Fibroblast of skin of back (primary cell): Measurements from ENCODE around the gene PHAF1. TPM values are rescaled to one million over a fixed set of nuclear protein-coding genes. Genes with fewer than 3 reads are reported as not detected.

Source experiments
- DNase-seq: peaks from one replicate; pipeline ENCODE4 v3.0.0-alpha.2; 2013
- polyA plus RNA-seq, 2 experiments: library from polyadenylated mRNA; unstranded; fragments of 120-200 nt; gene quantifications; one replicate each; pipeline ENCODE4 v1.2.1, GENCODE V29; 2013; ENCODE audit not compliant: insufficient read length in 2 of 2

PHAF1 gene
- 17.1 TPM for polyA plus RNA-seq (2013, experiment 1 of 2; ENCODE audit: insufficient read length)
- polyA plus RNA-seq (2013, experiment 2 of 2; ENCODE audit: insufficient read length), result 12.8 TPM

- DNase-seq, result peak; percentile 87
These were observed at the start of gene PHAF1 for GRCh38 chr16:67109407-67110135. TSS of gene PHAF1 (plus strand) at chr16:67109941. CDS start at chr16:67110176, 235 bp downstream.

- no peak for DNase-seq
These were observed 46.7 kb upstream of the PHAF1 start for GRCh38 chr16:67063008-67063407.

GRCh38 chr16:67068212-67068753, 41.5 kb upstream of the PHAF1 start:
- DNase-seq, result peak; percentile 20

- DNase-seq, result no peak
These were observed 38.2 kb upstream of the PHAF1 start for GRCh38 chr16:67071476-67072048.

GRCh38 chr16:67075331-67075730, 34.4 kb upstream of the PHAF1 start:
- no peak for DNase-seq

GRCh38 chr16:67077871-67078270, 31.9 kb upstream of the PHAF1 start:
- no peak for DNase-seq

- no peak for DNase-seq
These were observed 27.6 kb upstream of the PHAF1 start for GRCh38 chr16:67082100-67082499.

- DNase-seq, result peak; percentile 26
These were observed 26.9 kb upstream of the PHAF1 start for GRCh38 chr16:67082891-67083290.

GRCh38 chr16:67084345-67085028, 25.3 kb upstream of the PHAF1 start:
- DNase-seq, result no peak

- DNase-seq, result no peak
These were observed 22.9 kb upstream of the PHAF1 start for GRCh38 chr16:67086822-67087221.

- no peak for DNase-seq
These were observed 22.4 kb upstream of the PHAF1 start for GRCh38 chr16:67087291-67087690.

- no peak for DNase-seq
These were observed 21.9 kb upstream of the PHAF1 start for GRCh38 chr16:67087803-67088202.

- DNase-seq, result no peak
These were observed 21.2 kb upstream of the PHAF1 start for GRCh38 chr16:67088551-67088950.

GRCh38 chr16:67089101-67089500, 20.6 kb upstream of the PHAF1 start:
- no peak for DNase-seq

GRCh38 chr16:67091906-67092566, 17.7 kb upstream of the PHAF1 start:
- DNase-seq, result peak; percentile 81

- no peak for DNase-seq
These were observed 16.5 kb upstream of the PHAF1 start for GRCh38 chr16:67093098-67093726.

- no peak for DNase-seq
These were observed 11.1 kb upstream of the PHAF1 start for GRCh38 chr16:67098599-67098998.

GRCh38 chr16:67100569-67101310, 9.0 kb upstream of the PHAF1 start:
- peak; percentile 32 for DNase-seq

- DNase-seq, result peak; percentile 62
These were observed 8.2 kb upstream of the PHAF1 start for GRCh38 chr16:67101311-67102082.

GRCh38 chr16:67104061-67104460, 5.7 kb upstream of the PHAF1 start:
- DNase-seq, result peak; percentile 49

GRCh38 chr16:67104845-67105244, 4.9 kb upstream of the PHAF1 start:
- no peak for DNase-seq
